LHCN-M2 (cell line): Measurements from ENCODE around the gene BCAS4. TPM values are rescaled to one million over a fixed set of nuclear protein-coding genes. Genes with fewer than 3 reads are reported as not detected.

Experiments used
- DNase-seq: peaks from one replicate; pipeline ENCODE4 v3.0.0-alpha.2; 2012; ENCODE audit warnings: low read depth
- total RNA-seq: library from RNA; depleted of rRNA; stranded (reverse); fragments of >200 nt; gene quantifications from 2 replicates; pipeline ENCODE4 v1.2.3, GENCODE V29; 2014; rRNA removed

Gene BCAS4
- total RNA-seq, 1 experiment from 2014 or later = 9.7 TPM

DNA sequence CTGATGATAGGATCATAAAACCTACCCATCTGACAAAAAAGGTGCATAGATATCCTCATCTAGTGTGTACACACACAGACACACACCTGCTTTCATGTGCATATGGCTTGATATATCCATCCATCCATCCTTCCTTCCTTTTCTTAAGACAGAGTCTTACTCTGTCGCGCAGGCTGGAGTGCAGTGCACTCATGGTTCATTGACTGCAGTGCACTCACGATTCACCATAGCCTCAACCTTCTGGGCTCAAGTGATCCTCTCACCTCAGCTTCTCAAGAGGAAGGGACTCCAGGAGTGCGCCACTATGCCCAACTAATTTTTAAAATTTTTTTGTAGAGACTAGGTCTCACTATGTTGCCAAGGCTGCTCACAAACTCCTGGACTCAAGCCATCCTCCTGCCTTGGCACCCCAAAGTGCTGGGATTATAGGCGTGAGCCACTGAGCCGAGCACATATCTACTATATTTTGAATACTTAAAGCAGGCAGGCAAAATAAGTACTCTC is 109.3 kb downstream of the BCAS4 start:
- no peak for DNase-seq

DNA sequence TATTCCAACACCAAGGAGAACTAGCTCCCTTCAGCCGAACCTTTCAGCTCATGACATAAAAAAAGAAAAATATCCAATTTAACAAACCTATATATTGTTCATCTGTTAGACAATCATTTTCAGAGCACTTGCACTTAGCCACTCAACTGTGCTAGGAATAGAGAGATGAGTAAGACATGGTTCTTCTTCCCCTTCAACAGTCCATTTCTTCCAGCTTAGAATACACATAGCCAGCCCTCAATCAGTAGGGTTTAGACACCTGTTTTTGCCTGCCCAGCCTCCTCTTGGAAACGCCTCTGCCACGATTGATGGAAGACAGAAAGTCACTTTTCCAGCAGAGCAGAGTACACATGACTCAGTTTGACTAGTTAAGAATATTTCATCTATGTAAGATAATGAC is 114.6 kb downstream of the BCAS4 start:
- no peak for DNase-seq

DNA sequence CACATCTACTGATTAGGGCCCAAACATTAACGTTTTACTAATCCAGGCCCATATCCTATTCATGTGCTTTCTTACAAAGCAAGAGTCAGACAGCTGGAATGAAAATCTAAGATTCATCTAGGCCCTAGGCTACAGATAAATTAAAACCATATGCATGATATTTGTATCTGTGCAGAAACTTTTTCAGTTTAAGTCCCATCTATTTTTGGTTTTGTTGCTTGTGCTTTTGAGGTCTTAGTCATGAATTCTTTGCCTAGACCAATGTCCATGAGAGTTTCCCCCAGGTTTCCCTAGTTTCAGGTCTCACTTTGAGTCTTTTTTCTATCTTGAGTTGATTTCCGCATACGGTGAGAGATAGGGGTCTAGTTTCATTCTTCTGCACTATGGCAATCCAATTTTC is 116.2 kb downstream of the BCAS4 start:
- no peak for DNase-seq

DNA sequence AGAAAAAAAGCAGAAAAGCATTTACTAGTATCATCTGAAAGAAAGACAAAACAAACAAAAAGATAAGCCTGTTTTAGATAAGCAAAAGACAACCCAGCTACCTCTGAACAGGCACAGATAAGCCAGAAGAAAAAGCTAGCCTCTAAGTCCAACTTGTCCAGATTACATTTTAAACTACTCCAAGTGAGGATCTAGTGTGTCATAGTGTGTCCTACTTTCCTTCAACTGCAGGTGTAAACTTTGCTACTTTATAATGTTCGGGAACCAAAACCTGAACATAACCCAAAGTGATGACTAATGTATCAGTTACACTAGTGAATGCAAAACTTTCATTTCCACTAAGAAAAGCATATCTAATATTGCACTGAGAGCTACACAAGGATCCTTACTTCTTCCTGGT is 116.9 kb downstream of the BCAS4 start:
- DNase-seq = no peak

DNA sequence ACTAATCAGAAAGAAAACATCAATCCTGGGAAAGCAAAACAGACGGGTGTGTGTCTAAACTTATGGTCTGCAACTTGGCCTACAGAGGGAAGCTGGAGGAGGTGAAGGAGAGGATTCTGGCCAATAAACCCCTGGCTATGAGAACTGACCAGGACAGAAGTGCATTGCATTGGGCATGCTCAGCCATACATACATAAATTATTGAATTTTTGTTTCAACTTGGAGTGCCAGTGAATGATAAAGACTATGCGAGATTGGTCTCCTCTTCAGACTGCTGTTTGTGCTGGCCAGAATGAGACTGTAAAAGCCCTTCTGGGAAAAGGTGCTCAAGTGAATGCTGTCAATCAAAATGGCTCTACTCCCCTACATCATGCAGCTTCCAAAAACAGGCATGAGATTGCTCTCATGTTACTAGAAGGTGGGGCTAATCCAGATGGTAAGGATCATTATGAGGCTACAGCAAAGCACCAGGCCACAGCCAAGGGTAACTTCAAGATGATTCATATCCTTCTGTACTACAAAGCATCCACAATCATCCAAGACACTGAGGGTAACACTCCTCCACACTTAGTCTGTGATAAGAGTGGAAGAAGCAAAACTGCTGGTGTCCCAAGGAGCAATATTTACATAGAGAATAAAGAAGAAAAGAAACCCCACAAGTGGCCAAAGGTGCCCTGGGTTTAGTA is 119.0 kb downstream of the BCAS4 start:
- peak; percentile 80 for DNase-seq

DNA sequence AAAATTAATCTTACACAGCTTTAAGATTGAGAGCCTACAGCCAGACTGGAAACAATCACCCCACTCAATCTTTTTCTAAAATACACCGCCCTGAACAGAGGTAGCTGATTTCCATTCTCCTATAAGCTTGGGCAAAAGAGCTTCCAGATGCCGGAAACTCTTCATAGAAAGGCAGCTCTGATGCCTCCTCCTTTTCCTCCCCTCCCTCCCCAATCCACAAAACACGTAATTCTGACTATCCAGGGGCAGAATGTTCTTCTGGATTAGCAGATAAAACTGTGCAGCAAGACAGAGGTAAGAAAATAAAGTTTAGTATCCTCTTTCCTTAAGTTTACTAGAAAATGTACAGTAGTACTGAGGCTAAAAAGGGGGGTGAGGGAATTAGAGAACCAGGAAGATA is 120.6 kb downstream of the BCAS4 start:
- peak; percentile 63 for DNase-seq

DNA sequence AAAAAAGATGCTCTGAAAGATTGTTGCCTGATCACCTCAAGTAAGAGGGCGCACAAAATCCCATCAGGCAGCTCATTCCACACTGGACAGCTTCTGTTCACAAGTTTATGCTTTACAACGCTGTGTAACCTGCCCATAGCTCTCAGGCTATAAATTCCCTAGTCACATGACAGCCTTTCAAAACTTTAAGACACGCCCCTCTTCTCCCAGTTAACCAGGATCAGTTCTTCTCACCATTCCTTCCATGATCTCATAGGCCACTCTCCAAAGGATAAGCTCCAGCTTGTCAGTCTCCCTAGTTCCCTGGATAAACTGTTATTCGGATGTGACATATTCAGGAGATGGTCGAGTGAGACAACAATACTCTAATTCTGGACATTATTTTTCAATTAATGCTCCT is 121.4 kb downstream of the BCAS4 start:
- peak; percentile 62 for DNase-seq

DNA sequence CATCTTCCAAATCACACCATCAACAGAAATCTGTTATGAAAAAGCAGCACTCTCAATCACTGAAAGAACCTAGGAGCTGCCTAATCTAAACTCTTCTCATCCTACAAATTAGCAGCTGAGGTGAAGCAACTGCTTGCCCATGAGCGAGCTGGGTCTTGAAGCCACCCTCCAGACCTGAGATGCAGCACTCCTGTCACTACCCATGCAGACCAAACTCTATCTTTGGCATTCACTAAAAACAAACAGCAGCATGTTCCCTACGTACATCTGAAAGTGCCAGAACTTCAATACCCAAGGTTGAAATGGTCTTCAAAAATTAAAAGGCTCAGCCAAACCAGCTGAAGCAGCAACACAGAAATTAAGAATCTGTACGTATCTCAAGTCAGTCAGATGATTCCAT is 122.1 kb downstream of the BCAS4 start:
- no peak for DNase-seq

DNA sequence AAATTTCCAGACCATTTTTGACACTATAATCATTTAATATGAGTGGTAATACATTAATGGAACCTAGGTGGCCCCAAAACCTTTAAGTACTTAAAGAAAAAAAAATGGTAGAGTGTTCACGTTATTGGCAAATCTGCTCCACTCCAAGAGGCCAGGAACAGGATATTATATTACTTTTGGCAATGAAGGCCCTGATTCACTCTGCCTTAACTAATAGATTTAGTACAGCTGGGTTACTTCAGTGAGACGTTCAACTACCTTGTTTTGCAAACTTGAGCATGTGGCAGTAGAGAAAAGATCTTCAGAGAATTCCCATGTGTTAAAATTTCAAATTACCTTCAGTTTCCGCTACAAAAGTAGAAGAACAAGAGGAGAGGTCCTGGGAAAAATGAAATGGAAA is 123.5 kb downstream of the BCAS4 start:
- peak; percentile 20 for DNase-seq

DNA sequence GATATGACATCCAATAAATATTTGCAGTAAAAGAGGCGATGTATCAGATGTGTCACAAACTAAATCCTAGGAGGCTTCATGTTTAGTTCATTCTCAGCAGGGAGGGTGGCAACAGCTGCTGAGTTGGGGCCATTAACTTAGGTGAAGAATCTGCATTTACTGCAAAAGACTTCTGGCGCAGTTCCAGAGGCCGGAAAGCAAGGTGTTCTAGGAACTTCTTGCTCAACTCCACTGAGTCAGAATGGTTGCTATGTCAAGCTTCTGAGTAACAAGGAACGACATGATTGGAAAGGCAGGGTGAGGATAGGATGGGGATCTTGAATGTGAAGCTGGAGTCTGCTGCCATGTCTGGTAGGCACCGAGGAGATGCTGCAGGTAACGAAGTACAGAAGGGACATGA is 124.7 kb downstream of the BCAS4 start:
- DNase-seq = peak; percentile 98

DNA sequence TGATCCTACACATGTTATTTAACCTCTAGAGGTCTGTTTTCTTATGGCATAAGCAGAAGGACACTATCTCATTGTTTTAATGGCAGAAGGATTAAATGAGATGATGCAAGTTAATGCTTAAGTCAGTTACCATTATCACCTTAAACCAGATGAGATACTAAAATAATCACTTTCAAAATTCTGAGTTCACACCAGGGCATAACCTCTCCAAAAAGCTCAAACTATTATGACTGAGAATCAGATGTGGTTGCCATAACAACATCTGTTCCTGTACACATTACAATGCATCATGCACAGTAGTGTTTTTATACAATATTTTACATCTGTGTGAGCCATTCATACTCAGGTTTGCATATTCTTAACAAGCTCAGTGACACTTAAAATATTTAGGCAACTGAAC is 126.1 kb downstream of the BCAS4 start:
- DNase-seq = peak; percentile 59

DNA sequence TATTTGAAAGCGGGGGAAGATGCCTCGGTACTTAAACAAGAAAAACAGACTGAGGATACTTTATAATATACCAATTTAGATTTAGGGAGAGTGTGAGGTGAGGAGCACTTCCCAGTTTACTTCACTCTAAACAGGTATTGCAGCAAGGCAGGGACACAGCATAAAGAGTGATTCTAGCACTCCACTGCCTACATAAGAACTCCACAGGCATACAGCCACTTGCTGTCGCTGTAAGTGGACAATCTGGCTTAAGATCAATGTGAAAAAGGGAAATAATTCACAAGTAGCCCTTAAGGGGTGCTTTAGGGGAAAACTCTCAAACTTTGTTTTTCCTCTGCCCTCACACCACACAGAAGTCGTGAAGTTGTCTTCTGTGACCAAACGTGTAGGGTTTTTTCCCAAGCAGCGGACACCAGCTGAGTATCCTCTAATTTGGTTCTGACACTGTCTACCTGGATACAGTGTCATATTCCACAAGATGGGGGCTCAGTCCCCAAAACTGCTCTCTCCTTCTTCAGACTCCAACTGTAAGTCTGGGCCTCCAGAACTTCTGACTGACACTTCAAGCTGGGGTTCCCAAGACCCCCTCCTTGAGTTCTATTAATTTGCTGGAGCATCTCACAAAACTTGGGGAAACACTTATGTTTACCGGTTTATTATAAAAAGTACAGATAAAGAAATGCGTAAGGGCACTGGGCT is 127.1 kb downstream of the BCAS4 start:
- DNase-seq = no peak

DNA sequence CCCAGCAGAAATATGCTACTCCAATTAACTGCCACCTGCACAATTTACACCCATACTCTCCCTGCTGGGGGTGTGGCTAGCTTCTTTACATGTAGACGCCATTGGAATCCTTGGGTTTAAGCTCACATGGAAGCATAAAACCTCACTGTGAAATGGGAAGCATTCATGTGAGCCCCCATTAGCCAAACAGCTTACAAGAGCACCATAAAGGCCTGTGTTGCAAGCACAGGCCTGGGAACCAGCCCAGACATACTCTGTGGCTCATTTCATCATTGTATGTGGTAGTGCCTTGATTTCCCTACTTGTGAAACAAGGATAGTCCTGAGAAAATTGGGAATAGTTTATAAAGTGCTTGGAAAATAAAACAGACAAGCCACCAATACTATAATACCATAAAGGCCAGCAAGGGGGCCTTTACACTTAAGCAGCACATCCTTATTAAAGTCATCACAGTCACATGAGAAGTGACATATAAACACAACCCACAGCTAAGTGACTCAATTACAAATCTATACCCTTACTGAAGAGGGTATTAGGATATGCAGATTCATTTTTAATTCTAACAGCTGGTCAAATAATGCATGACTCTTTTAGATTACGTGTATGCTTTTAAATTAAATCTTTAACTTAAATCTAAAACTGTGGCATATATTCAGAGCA is 129.5 kb downstream of the BCAS4 start:
- DNase-seq = no peak

DNA sequence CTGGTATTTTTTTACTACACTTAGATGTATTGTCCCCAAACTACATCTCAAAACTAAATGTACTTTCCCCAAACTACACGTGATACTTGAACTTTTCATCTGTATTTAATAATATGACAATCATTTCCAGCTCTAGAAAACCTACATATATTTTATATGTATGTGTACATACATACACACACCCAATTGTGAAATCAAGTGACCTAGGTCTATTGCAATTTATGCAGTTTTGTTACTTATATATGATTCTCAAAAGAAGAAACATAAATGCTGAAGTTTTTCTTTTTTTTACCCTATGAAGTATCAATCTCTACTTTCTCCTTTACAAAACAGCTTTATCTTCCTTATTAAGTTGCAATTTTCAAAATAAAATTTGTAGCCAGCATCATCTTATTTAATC is 131.7 kb downstream of the BCAS4 start:
- no peak for DNase-seq

Other genes starting within 250 kb of the BCAS4 start
- gene RIPOR3, start 103.5 kb upstream of the BCAS4 start, total RNA-seq = 0.13 TPM in 1 of 2 replicates, not detected in the other
- 0.06 and 0.90 TPM in 2 replicates for gene PARD6B, start 63.5 kb upstream of the BCAS4 start, total RNA-seq
- 18.6 and 25.5 TPM in 2 replicates for gene ADNP, start 136.4 kb downstream of the BCAS4 start, total RNA-seq
- 83.2 and 122 TPM in 2 replicates for gene DPM1, start 163.5 kb downstream of the BCAS4 start, total RNA-seq
- gene MOCS3, start 163.8 kb downstream of the BCAS4 start, total RNA-seq = 9.1 and 9.6 TPM in 2 replicates
- 0.34 and 0.71 TPM in 2 replicates for gene KCNG1, start 228.0 kb downstream of the BCAS4 start, total RNA-seq